CD4-positive, alpha-beta T cell treated with Interleukin-2 at 100 ng/mL for 4 hours (primary cell): ENCODE results near the gene DCLK1.

Experiments used
- DNase-seq: peaks from one replicate; pipeline ENCODE4 v3.0.0-alpha.2; 2020; ENCODE audit warnings: low spot score

DCLK1 gene

DNA sequence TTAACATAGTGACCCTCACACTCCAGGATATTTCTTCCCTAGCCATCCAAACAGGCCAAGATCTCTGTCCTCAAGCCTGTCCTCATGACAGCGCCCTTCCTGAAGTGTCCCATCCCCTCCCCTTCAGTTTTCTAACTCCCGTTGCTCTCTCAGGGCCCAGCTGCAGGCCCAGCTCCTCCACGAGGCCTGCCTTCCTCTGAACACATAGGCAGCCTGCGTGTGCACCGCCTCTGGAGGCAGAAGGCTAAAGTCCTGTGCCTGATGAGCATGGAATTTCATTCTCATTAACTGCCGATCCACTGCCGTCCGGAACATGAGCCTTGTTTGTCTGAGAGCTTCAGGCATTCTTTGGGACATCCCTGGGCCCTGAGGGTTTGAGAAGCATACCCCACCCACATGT lies 306.4 kb downstream of the DCLK1 start:
- DNase-seq = no peak

- no peak for DNase-seq
Measured at GRCh38 chr13:35824395-35824794, 306.8 kb downstream of the DCLK1 start.

- DNase-seq = no peak
Measured at GRCh38 chr13:35822666-35823065, 308.5 kb downstream of the DCLK1 start.

DNA sequence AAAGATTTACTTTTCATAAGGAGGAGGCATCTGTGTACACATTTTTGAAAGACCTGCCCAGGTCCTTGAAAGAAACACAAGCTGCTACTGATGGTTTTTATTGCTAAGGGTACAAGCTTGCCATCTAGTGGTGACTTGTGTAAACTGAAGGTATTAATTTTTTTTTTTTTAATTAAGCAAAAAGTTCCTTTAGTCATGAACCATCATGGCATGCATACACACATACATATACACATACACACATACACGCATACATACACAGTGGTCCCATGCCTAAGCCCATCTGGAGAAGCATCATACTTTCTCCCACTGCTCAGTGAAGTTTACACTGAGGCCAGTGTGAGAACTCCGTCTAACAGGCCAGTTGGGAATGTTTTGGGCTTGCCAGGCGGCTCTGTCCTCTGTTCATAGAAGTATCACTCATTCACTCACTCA lies 312.5 kb downstream of the DCLK1 start:
- no peak for DNase-seq

DNA sequence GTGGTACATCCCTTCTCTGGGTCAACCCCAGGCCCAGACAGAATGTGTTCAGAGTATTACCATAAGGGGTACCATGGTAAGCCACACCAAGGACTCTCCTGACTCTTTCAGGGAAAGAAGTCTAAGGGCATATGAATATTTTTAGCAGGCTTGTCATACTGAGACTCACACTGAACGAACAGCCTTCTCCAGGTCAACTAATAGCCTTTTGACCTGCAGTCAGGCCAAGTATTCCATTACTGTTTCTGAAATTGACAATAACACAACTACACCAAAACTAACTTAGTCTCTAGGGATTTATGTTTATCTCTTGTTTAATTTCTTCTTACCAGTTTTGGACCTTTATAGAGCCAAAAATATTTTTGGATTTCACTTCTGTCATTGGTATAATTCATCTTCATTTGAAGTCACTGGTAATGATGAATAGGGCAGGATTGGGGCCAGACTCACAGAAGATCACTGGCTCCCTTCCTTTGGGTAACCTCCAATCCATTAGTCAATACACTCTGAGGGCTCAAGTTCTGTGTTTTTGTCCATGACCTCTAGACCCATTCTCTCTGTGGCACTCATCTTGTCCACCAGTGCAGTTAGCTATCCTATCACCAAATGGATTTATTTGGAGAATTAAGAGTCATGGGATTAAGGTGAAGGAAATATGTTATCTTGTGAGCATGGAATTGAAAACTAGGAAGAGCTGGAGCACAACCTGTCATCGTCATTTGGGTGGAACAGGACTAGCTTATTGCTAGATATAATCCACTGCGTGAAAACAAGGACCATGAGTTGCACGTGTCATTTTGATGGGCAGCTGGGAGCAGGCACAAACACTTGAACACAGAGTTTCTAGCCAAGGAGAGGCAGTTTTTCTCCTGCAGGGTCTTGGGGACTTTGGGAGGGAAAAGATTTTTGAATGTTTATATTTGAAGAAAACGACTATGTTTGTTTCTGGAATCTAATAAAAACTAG lies 313.3 kb downstream of the DCLK1 start:
- DNase-seq = no peak

DNA sequence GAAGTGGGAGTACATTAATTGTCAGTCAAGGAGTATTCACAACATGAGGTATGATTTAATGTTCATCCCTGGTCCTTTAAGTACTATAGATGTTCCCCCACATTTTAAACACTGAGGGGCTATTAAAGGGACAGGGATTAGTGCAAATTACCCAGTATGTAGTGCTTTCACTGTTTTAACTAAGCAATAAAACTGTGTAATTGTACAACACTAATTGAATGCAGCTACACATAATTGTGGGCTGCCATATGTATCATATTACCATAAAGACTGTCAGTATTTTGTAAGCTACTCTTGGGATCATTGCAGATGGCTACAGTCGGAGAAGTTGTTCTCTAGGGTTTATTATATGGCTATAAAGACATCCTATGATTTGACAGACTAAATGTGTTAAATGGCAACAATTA lies 316.6 kb downstream of the DCLK1 start:
- DNase-seq = no peak

GRCh38 chr13:35812736-35813135 lies 318.4 kb downstream of the DCLK1 start:
- DNase-seq = no peak

- no peak for DNase-seq
Measured at GRCh38 chr13:35810321-35810720, 320.9 kb downstream of the DCLK1 start.

DNA sequence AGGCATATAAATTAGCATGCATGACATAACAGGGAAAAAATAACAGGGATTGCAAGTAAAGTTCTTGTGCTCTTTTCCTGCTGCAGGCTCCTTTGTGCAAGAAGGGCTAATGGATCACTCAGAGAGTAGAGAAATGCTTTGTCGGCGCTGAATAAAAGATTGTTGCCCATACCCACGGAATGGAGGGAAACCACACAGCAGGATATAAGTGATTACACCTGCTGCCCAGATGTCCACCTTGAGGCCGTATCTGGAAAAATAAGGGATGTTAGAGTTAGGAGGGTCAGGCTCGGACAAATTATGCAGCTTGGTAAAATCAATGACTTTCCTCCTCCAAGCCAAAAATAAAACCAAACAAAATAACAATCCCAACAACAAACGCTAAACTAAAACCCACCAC lies 322.3 kb downstream of the DCLK1 start:
- no peak for DNase-seq

DNA sequence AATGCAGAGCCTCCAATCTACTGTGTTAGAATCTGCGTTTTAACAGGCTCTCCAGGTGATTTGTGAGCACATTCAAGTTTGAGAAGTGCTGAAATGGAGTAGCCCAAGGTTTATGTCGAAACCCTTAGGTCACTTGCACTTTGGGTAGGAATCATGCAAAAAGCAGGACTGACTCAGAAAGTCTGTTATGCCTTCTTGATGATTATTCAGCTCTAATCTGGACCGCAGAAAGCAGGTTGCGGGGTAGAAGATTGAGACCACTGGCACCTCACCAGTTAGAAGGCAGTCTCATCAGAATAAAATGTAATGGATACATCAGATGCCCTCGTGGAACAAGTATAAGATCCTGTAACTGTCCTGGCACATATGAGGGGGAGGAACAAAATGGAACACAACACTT lies 326.3 kb downstream of the DCLK1 start:
- DNase-seq = no peak

GRCh38 chr13:35797991-35798390 lies 333.2 kb downstream of the DCLK1 start:
- DNase-seq = no peak

- DNase-seq = no peak
Measured at GRCh38 chr13:35797244-35797643, 333.9 kb downstream of the DCLK1 start.

- DNase-seq = no peak
Measured at GRCh38 chr13:35796623-35797022, 334.6 kb downstream of the DCLK1 start.

GRCh38 chr13:35794734-35795389 lies 336.3 kb downstream of the DCLK1 start:
- DNase-seq = no peak

GRCh38 chr13:35793823-35794222 lies 337.4 kb downstream of the DCLK1 start:
- DNase-seq = no peak

- DNase-seq = no peak
Measured at GRCh38 chr13:35792911-35793310, 338.3 kb downstream of the DCLK1 start.

- DNase-seq = no peak
Measured at GRCh38 chr13:35792021-35792420, 339.2 kb downstream of the DCLK1 start.

- no peak for DNase-seq
Measured at GRCh38 chr13:35791184-35791851, 339.9 kb downstream of the DCLK1 start.

DNA sequence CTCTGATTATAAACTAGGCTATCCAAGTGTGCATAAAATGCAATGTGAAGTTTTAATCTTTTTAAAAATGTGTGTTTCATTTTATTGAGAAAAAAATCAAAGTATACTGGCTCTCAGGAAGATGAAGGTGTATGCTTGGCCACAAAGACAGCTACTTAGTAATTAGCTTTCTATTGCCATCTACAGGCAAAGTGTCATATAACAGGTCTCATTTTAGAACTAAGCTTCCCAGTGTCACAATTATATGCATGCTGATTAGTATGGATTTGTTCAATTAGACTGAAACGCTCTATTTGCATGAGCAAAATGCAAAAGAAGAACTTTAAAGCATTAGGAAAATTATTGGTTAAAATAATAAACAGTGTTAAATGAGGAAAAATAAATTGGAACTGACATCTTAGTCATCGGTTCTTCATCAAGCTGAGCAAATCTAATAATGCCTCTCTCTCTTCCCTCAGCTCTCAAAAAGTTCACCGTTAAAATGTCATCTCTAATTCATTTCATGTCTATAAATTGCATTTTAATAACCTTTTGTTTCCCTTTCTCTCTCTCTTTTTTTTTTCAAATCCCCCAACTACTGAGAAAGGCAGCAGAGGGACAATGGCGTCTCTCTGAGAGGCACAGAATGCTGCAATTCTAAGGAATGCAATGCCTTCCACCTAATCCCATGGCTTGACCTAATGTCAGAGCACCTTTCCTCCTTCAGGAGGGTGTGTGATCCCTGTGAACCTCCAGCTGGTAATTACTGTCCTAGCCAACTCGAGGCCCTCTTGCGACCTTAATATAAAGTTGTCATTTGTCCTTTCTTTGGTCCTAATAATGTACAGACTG lies 341.6 kb downstream of the DCLK1 start:
- DNase-seq = no peak

DNA sequence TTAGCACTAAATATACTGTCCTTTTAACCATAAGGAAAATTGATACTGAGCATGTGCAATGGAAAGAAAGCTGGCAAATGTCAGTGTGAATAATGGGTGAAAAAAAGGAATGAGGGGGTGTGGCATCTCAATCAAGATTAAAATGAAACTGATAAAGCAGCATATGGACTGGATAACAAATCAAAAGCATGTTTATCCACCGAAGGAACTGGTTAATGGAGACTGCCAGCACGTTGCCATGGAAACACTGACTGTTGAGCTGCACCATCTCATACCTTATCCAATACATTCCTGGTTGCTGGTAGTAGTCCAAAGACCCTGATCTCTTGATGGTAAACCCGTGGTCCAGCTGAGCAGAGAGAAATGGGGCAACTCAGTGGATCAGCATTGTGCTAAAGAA lies 343.2 kb downstream of the DCLK1 start:
- no peak for DNase-seq

GRCh38 chr13:35785576-35786303 lies 345.4 kb downstream of the DCLK1 start:
- DNase-seq = no peak
